Dedifferentiated amniotic fluid mesenchymal stem cell (primary cell): ENCODE results near the gene FHL3.
A peak's percentile ranks its signal among the peaks of the same experiment; 100 is the strongest.
"Not testable (repeated sequence)": the region's sequence is repeated elsewhere in the genome, so short reads cannot be mapped to it uniquely, and the experiment has no call there.

Experiments used
- DNase-seq: peaks from one replicate; pipeline ENCODE4 v3.0.0-alpha.2; 2016; ENCODE audit errors: extremely low spot score

FHL3 gene

GRCh38 chr1:37989361-37989930, 15.9 kb downstream of the FHL3 start:
- no peak for DNase-seq

GRCh38 chr1:37987679-37988078, 17.6 kb downstream of the FHL3 start:
- DNase-seq: no peak

- no peak for DNase-seq
Measured at GRCh38 chr1:37983546-37983945, 21.8 kb downstream of the FHL3 start.

- DNase-seq: no peak
Measured at GRCh38 chr1:37978541-37978940, 26.8 kb downstream of the FHL3 start.

- DNase-seq: peak; percentile 57
Measured at GRCh38 chr1:37975083-37975482, 30.2 kb downstream of the FHL3 start.

GRCh38 chr1:37974567-37974966, 30.7 kb downstream of the FHL3 start:
- no peak for DNase-seq

GRCh38 chr1:37973684-37974083, 31.6 kb downstream of the FHL3 start:
- DNase-seq: not testable (repeated sequence)

- no peak for DNase-seq
Measured at GRCh38 chr1:37965301-37965700, 40.0 kb downstream of the FHL3 start.

- DNase-seq: not testable (repeated sequence)
Measured at GRCh38 chr1:37964106-37964505, 41.2 kb downstream of the FHL3 start.

- DNase-seq: peak; percentile 80
Measured at GRCh38 chr1:37958690-37959089, 46.6 kb downstream of the FHL3 start.

GRCh38 chr1:37955685-37956084, 49.6 kb downstream of the FHL3 start:
- DNase-seq: no peak

GRCh38 chr1:37954316-37954971, 50.9 kb downstream of the FHL3 start:
- DNase-seq: no peak

GRCh38 chr1:37952738-37953137, 52.6 kb downstream of the FHL3 start:
- no peak for DNase-seq

GRCh38 chr1:37951783-37952624, 53.3 kb downstream of the FHL3 start:
- DNase-seq: no peak

- no peak for DNase-seq
Measured at GRCh38 chr1:37951041-37951782, 54.1 kb downstream of the FHL3 start.

GRCh38 chr1:37949524-37950152, 55.7 kb downstream of the FHL3 start:
- DNase-seq: no peak

- DNase-seq: peak; percentile 8
Measured at GRCh38 chr1:37948841-37949240, 56.5 kb downstream of the FHL3 start.

GRCh38 chr1:37948166-37948565, 57.1 kb downstream of the FHL3 start:
- DNase-seq: peak; percentile 1

- DNase-seq: peak; percentile 10
Measured at GRCh38 chr1:37947364-37947763, 58.0 kb downstream of the FHL3 start.
